HG03135 (cell line): Measurements from ENCODE around the gene CLGN.
"Not testable (repeated sequence)": the region's sequence is repeated elsewhere in the genome, so short reads cannot be mapped to it uniquely, and the experiment has no call there.

Experiments
- ATAC-seq: cut with Tn5 transposase; IDR thresholded peaks from one replicate; pipeline ENCODE4 v1.9.1; 2021; ENCODE audit warnings: mild to moderate bottlenecking, moderate library complexity; ENCODE audit not compliant: unreplicated experiment

Gene CLGN, protein sequence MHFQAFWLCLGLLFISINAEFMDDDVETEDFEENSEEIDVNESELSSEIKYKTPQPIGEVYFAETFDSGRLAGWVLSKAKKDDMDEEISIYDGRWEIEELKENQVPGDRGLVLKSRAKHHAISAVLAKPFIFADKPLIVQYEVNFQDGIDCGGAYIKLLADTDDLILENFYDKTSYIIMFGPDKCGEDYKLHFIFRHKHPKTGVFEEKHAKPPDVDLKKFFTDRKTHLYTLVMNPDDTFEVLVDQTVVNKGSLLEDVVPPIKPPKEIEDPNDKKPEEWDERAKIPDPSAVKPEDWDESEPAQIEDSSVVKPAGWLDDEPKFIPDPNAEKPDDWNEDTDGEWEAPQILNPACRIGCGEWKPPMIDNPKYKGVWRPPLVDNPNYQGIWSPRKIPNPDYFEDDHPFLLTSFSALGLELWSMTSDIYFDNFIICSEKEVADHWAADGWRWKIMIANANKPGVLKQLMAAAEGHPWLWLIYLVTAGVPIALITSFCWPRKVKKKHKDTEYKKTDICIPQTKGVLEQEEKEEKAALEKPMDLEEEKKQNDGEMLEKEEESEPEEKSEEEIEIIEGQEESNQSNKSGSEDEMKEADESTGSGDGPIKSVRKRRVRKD

DNA sequence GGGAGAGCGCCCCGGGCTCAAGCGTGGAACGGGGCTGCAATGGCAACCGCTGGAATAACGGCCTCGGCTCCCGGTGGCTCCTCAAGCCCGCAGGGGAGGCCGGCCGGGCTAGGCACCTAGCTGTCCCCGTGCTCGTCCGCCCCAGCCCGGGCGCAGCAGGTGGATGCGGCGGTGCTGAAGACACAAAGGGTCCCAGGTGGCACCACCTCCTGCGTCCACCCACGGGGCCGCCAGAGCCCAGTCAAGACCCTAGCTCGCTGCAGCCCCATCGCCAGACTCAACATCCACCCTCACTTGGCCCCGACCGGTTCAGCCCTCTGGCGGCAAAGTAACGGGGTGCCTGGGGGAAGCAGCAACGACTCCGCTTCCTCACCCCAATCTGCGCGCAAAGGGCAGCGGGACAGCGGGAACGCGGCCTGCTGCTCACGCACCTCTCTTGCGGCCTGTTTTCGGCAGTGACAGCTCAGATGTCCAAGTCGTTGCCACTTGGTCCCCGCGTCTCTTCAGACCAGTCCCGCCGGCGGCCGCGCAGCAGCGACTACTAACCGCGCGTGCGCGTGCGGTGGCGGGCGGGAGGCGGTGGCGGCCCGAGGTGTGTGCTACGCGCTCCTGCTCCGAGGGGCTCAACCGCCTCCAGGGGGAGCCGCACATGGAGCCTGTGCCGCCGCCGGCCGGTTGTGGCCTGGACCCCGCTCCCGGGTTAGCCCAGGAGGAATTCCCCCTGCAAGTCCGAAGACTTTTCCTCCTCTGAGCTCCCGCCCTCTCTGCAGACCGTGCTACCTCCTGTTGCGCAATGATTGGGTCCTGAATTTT is at the start of gene CLGN:
TSS of gene CLGN (minus strand) at position 543 of the 813 bp plus-strand sequence. CDS start 14,570 bp downstream, outside the sequence.
- peak; percentile 88 for ATAC-seq

DNA sequence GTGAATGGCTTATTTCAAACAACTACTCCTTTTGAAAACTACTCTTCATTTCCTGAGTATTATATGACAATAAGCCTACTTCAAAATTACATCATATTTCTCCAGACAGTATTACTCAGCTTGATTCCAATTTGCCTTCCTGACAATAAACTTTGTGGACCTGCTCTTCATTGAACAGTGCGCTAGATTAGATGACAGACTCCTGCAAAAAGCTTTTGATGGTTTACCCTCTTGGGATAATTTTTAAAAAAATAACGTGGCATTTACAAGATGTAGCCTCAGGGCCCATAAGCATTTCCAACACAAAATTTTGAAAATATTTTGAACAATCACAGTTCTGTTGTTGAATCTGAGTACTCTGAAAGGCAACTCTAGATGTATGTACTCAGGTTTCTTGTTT is 44.7 kb upstream of the CLGN start:
- ATAC-seq = no peak

DNA sequence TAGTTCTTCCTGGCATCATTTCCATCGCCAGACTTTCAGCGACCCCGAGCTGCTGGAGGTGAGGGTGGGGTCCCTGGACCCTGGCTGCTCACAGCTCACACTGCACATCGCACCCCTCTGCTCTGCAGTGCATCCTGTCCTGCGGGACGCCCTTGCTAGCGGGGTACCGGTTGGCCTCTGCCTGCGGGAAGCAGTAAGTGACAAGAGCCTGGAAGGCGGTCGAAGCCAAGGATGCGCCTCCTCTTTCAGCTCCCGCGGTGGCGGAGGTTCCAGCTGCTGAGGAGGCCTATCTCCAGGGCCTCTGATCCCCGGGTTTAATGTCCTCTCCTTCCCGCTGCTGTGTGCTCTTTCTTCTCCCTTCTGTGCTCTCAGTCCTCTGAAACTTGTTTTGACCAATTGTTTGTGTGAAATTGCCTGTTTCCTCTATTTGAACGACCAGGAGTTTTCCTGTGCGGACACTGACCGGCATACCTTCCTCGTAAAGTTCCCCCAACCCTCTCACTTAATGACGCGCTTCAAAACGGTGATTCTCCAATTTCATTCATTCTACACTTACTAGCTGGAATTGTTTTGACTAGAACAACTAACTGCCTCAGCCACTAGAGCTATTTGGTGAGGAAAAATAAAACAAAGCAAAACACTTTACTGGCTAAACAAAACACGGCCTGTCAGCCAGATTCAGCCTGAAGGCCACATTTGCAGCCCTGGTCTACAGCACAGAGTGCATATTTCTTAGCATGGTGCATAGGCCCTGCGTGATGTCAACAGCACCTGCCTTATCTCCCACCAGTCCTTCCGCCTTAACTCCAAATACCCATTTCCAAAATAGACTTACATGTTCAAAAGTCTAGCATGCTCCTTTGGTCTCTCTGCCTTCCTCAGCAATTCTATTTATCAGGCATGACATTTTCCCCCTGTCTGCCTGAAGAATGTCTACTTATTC is 42.6 kb upstream of the CLGN start:
- no peak for ATAC-seq

DNA sequence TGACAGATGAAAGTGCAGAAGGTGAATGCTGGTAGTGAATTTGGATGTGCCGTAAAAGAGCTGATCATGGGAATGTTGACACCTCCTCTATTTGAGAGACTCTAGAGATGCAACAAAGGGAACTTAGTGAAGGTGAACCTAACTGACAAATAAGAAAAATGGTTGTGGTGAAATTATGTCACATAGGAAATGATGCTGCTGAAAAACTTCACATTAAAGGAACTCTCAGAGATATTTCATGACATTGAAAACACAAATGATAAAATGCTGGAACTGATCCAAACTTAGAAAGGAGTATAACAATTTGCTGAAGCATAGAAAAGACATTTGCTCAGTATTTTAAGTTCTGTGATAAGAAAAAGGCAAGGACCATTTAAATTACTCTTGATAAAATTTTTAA is 38.7 kb upstream of the CLGN start:
- ATAC-seq = no peak

DNA sequence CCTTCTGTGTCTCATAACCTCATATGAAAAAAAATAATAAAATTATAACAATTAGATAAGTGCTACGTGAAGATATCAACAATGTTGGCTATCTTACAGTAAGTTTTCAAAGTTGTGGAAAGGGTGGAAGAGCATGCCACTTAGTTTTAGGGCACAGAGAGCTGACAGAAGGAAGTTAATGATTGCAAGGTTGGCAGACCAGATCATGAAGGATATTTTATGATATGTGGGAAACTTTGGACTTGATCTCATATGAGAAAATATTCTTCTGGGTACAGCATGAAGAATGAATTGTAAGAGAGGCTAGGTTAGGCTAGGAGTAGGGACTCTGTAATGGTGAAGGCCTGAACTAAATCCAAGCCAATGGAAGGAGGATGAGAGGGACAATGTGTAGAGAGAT is 36.2 kb upstream of the CLGN start:
- ATAC-seq = no peak

DNA sequence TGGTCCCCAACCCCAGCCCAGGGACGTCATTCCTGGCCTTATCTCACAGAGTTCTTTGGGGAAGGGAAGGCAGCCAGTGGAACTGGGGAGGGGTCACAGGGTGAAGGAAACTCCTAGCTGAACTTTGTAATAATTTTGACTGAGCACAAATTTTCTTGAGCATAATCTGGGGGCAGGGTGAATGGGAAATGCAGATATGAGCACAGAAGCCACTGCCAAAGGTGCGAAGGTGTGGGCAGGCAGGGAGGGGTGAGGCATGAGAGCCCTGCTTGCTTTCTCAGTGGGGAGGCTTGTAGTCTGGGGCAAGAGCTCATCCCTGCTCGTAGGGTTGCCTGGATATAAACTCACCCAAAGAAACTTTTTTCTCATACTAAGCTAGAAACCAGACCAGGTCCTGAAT is 35.7 kb upstream of the CLGN start:
- ATAC-seq = no peak

DNA sequence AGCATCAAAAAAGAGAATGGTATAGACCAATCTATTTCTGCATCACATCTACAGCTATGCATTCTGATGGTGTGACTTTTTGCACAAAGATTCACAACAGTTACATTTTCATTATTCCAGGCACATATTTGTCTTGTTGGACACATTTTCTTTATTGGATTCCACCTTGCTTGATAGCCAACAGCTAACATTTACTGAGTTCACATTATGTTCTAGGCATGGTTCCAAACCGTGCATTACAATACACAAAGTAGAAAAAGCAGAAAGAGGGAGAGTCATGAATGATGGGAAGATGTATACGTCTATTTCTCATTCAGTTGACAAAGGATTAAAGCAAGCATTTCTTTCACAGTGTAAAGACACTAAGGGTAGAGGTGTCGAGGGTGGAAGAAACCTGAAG is 22.9 kb upstream of the CLGN start:
- no peak for ATAC-seq

DNA sequence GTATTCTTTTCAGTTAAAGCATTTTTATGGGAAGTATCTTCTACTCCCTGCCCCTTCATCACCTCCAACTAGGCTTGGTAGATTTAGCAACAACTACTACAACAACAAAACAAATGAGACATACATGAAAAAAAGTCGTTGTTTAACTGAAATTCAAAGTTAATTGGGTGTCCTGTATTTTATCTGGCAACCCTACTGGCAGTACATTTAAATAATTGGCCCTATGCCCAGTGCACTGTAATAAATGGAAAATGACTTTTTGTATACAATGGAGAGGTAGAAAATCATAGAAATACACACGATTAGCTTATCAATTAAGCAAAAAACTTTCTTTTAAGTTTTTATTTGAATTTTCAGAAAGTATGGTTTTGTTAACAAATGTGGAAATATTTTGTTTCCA is 21.4 kb upstream of the CLGN start:
- ATAC-seq = no peak

DNA sequence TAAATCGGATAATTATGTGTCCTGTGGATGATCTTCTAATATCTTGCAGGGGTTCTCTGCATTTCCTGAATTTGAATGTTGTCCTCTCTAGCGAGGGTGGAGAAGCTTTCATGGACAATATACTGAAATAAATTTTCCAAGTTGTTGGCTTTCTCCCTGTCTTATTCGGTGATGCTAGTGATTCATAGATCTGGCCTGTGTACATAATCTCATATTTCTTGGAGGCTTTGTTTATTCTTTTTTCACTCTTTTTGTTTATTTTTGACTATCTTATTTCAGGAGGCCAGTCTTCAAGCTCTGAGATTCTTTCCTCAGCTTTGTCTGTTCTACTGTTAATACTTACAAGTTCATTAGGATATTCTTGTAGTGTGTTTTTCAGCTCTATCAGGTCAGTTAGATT is 20.7 kb upstream of the CLGN start:
- ATAC-seq = no peak

DNA sequence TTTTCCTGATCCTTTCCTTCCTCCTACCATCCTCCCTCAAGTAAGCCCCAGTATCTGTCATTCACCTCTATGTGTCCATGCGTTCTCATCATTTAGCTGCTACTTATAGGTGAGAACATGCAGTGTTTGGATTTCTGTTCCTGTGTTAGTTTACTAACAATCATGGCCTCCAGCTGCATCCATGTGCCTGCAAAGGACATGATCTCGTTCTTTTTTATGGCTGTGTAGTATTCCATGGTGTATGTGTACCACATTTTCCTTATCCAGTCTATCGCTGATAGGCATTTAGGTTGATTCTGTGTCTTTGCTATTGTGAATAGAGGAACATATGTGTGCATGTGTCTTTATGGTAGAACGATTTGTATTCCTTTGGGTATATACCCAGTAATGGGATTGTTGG is 16.9 kb upstream of the CLGN start:
- not testable (repeated sequence) for ATAC-seq

DNA sequence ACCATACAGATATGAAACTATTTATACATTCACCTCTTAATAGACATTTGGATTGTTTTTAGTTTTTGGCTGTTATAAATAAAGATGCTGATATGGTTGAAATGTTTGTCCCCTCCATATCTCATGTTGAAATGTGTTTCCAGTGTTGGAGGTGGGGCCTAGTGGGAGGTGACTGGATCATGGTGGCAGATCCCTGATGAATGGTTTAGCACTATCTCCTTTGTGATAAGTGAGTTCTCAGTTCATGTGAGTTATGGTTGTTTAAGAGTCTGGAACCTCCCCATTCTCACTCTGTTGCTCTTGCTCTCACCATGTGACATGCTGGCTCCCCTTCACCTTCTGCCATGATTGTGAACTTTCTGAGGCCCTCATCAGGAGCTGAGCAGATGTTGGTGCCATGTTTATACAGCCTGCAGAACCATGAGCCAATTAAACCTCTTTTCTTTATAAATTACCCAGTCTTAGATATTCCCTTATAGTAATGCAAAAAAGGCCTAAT is 12.2 kb upstream of the CLGN start:
- ATAC-seq = no peak

DNA sequence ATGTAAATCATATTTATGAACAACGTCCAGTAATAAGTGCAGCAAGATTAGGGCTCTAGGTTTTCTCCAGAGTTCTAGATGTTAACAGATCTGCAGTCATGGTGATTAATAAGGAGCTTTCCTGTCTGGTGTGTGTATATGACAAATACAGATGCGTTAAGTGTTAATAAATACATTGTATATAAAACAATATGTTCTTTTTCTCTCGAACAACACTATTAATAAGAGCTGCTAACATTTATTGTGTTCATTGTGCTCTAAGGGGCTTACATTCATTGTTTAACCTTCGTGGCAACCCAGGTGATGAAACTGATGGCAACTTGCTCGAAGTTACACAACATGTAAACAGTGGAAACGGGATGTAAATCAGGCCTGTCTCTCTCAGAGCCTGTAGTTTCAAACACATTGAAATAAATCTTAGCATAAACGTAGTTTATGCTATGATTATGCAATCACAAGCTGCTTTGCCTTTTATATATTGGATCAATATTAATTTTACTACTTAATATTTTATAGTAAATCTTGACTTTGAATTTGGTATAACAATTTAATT is 547 bp upstream of the CLGN start:
- no peak for ATAC-seq

DNA sequence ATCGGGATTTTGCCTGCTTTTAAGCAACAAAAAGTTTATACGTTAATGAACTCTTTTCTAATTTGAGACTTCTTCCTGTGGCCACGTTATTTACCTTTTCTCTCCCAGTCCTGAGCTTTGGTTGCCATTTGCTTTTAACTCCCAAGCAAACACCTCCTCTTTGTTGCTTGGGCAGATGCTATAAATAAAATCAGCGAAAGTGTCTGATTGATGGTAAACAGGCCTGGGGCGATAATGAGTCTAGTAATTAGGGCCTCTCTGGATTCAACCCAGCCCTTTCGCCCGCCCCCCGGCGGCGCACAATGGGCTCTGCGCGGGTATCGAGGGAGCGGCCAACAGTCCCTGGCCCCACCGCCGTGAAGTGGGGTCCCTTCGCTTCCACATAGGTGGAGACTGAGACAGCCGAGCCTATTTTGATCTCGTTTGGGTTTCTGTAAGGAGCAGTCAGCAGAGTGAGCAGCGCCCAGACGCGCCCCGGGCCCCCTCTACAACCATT is 790 bp downstream of the CLGN start:
- peak; percentile 22 for ATAC-seq

DNA sequence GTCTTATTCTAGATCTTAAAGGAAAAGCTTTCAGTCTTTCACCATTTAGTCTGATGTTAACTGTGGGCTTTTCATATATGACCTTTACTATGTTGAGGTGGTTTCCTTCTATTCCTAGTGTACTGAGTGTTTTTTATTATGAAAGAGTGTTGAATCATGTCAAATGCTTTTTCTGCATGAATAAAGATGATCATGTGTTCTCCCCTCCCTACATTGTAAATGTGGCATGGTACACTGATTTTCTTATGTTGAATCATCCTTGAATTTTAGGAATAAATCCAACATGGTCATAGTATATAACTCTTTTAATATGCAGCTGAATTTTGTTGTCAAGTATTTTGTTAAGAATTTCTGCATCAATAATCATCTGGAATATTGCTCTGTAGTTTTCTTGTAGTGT is 4.3 kb downstream of the CLGN start:
- no peak for ATAC-seq

DNA sequence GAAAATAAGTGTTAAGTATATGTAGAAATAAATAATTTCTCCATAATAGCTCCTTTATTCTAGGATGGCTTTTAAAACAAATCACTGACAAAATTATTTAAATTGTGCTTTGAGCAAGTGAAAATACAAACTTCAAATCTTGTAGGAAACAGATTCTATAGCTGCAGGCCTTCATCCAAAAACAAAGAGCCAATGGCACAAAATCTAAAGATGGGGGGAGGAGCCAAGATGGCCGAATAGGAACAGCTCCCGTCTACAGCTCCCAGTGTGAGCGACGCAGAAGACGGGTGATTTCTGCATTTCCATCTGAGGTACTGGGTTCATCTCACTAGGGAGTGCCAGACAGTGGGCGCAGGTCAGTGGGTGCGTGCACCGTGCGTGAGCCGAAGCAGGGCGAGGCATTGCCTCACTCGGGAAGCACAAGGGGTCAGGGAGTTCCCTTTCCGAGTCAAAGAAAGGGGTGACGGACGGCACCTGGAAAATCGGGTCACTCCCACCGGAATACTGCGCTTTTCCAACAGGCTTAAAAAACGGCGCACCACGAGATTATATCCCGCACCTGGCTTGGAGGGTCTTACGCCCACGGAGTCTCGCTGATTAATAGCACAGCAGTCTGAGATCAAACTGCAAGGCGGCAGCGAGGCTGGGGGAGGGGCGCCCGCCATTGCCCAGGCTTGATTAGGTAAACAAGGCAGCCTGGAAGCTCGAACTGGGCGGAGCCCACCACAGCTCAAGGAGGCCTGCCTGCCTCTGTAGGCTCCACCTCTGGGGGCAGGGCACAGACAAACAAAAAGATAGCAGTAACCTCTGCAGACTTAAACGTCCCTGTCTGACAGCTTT is 14.1 kb downstream of the CLGN start:
- ATAC-seq = not testable (repeated sequence)

DNA sequence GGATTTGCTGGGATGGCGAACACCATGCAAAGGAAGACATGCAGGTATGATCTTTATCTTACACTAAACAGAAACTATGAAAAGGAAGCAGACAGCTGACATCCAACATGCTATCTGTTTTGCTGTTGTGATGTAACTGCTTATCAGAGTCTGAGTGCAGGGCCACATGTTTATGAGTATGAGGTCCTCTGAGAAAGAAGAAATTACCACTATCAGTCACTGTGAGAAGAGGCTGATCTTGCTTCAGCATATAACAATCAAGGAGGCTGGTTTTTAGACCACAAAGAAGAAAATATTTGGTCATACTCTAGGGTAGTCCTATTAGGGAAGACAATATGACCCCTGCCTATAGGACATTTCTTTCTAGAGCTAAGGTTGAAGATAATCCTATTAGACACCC is 18.5 kb downstream of the CLGN start:
- no peak for ATAC-seq

DNA sequence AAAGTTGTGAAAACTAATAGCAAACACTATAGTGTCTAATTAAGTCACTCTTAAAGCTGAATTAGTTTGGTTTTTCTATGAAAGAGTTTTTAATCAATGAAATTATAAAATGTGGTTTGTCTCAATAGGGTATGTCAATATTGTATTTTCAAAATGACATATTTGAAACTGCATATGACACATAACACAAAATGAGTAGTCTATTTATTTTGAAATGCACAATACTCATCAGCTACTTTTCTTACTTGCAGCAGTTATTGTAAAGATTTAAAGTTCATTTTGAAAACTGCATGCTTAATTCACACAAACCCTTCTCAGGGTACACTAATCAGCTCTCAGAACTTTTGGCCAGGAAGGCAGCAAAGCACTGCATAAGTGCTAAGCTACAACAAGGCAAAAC is 21.2 kb downstream of the CLGN start:
- no peak for ATAC-seq

DNA sequence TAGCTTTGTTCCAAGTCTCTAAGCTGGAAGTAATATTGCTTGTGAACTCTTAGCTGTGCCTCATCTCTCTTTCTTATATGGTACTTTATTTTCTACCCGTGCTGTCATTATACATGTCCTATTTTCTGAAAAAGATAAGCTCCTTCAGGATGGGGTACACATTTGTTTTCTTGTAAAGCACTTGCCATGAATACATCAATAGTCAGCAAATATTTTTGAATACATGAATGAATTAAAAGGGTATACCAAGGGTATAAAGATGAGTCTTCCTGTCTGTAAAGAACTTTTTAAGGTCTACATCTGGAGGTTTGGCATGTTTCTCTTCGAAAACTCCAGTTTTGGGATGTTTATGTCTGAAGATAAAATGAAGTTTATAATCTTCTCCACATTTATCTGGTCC is 27.3 kb downstream of the CLGN start:
- ATAC-seq = no peak

DNA sequence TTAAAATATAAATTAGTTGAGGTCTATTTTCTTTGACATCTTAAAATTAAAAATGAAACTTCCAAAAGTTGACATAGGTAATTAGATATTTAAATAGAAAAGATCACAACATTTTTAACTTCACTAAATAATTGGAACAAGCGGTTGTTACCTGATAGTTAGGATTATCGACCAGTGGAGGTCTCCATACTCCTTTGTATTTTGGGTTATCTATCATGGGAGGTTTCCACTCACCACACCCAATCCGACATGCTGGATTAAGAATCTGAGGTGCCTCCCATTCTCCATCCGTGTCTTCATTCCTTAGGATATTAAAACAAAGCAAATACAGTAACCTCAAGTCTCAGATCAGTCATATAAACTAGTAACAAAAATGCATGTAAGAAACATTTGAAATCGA is 31.8 kb downstream of the CLGN start:
- no peak for ATAC-seq
